Activated naive CD8-positive, alpha-beta T cell (primary cell): ENCODE data around the gene OSBP2.

Experiments used
- H3K27ac Mint-ChIP-seq: one replicate; pipeline ENCODE4 v1.8.0; 2021; ENCODE audit warnings: mixed read lengths
- H3K27me3 Mint-ChIP-seq: one replicate; pipeline ENCODE4 v1.8.0; 2021; ENCODE audit warnings: mixed read lengths
- H3K36me3 Mint-ChIP-seq: one replicate; pipeline ENCODE4 v1.8.0; 2021; ENCODE audit warnings: mixed read lengths
- H3K4me1 Mint-ChIP-seq: one replicate; pipeline ENCODE4 v1.8.0; 2021; ENCODE audit warnings: low read depth, mixed read lengths
- H3K4me3 Mint-ChIP-seq: one replicate; pipeline ENCODE4 v1.8.0; 2021; ENCODE audit warnings: mild to moderate bottlenecking, mixed read lengths
- H3K9me3 Mint-ChIP-seq: one replicate; pipeline ENCODE4 v1.8.0; 2021; ENCODE audit warnings: low read depth, mixed read lengths

Gene OSBP2

DNA sequence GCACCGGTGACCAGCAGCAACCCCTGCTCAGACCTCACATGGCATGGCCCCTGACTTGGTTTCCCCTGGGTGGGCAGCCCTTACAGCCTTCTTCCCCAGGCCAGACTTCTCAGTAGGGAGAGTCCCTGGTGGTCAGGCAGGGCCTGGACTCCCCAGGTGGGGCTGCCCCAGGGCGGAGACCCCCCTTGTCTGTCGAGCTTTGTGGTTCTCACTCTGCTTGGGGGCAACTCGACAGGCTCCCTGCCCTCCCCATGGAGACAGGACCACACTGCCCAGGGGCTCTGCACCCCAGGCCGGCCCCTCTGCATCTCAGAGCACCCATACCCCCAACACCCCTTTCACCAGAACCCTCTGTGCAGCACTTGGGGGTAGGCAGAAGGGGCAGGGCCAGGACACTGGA, 186.2 kb downstream of the OSBP2 start:
- Mint-ChIP-seq H3K27ac (no peak overlapping the region), H3K4me3 (no peak overlapping the region), H3K4me1 (no peaks in the 10 kb centered on the region), H3K9me3 (no peaks in the 10 kb centered on the region), H3K27me3 (no peaks in the 10 kb centered on the region), H3K36me3 (no peaks in the 10 kb centered on the region)

DNA sequence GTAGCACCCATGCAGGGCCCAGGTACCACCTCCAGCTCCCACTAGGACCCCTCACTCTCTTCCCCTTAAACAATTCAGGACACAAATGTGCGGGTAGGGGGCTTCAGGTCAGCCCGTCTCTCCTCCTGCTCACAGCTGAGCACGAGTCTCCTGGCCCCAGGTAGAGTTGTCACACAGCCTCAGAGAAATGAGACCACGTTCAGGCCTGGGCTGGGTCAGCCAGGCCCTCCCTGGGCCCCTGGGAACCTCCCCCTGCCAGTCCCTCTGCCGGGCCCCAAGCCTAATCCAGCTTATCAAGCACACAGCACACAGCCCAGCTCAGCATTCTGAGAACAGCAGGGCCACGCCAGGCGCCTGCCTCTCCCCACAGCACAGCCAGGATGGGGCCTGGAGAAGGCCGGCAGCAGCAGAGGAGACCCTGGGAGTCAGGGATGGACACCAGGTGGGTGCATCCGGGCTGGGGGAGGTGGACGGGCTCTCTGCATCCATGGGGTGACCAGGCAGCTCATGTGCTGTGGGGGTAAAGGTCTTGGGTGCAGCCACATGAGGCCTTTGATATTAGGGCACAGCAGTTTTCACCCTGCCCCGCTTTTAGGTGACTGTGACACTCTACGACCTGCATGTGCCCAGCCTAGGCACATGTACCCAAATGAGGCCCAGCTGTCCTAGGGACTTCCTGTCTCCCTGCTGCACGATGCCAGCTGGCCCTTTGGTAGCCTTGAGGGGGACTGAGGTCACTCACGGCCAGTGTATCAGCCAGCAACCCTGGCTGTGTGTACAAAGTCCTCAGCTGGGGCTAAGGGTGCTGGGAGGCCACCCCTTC, 186.9 kb downstream of the OSBP2 start:
- no peak overlapping the region for H3K27ac Mint-ChIP-seq

DNA sequence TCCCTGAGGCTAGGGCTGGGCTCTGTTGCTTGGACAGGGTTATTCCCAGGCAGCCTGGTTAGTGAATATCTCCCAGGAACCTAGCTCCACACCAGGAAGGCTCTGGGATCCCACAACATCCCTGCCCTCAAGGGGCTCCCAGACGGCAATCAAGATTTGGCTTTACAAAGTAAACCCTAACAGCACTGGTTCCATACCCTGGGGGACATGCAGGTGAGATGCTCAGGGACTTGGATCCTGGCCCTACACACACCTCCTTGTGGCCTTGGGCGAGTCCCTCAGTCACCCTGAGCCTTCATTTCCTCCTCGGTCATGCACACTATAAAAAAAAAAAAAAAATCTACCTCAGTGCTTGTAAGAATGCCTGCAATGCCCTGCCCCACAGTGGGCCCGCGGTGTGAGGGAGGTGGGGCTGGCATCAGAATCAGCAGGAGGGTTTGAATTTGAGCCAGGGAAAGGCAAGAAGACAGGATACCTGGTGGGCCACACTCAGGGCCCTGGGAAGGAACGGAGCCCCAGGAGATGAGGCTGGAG, 187.6 kb downstream of the OSBP2 start:
- Mint-ChIP-seq H3K9me3 (no peaks in the 10 kb centered on the region), H3K4me3 (no peak overlapping the region), H3K4me1 (no peaks in the 10 kb centered on the region), H3K27ac (peak overlapping the region; percentile 66), H3K27me3 (no peaks in the 10 kb centered on the region), H3K36me3 (no peaks in the 10 kb centered on the region)

More for the DNA sequence above, 186.9 kb downstream of the OSBP2 start:
- no peak overlapping the region for H3K4me3 Mint-ChIP-seq
- no peaks in the 10 kb centered on the region for H3K36me3 Mint-ChIP-seq
- no peaks in the 10 kb centered on the region for H3K27me3 Mint-ChIP-seq
- no peaks in the 10 kb centered on the region for H3K9me3 Mint-ChIP-seq
- no peaks in the 10 kb centered on the region for H3K4me1 Mint-ChIP-seq

DNA sequence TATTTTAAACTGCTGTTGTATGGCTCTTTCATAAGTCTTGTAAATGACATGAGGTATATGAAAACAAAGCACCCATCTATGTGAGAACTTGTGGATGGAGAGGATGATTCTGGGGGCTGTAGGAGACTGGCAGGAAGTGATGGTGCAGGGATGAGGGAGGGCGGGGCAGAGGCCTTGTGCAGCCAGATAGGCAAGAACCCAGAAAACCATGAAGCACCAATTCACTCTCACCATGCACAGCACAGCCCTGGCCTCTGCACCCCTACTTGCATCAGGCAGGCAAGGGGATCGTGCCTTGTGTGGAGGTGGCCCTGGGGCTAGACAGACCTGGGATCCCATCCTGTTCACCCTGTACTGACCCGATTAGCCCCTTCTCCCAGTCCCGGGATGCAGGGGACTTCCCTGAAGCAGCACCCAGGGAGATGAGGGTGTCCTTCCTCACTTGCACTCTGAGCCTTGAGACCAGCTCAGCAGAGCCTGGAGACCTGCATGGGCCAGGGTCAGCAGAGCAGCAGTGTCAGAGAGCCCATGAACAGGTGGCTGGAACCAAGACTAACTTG, 188.4 kb downstream of the OSBP2 start:
- H3K27ac Mint-ChIP-seq, result no peak overlapping the region
- H3K36me3 Mint-ChIP-seq, result no peaks in the 10 kb centered on the region
- no peaks in the 10 kb centered on the region for H3K4me1 Mint-ChIP-seq
- H3K4me3 Mint-ChIP-seq, result no peak overlapping the region
- H3K27me3 Mint-ChIP-seq, result no peaks in the 10 kb centered on the region
- H3K9me3 Mint-ChIP-seq, result no peaks in the 10 kb centered on the region

DNA sequence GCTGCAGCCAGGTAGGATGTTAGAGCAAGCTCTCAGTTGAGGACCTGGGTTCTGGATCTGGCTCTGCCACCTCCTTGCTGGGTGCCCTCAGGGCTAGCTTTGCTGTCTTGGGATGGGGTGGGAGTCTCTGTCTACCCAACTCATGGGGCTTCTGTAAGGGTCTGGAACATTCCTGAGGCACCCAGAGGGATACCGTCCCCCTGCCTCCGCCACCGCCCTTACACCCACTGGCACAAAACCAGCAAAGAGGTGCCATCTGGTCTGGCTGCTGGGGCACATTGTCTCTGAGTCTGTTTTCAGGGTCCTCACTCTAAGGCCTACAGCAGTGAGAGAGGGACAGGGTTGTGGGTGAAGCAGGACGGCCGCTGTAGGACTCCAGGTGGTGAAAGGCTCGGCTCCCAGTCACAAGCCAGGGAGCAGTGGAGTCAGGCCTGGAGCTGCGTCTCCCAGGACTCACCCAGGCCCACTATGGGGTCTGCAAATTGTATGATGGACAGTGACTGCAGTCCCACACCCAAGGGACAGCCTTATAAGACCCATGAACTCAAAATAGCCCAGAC, 189.0 kb downstream of the OSBP2 start:
- Mint-ChIP-seq H3K9me3 (no peaks in the 10 kb centered on the region), H3K4me1 (no peaks in the 10 kb centered on the region), H3K27me3 (no peaks in the 10 kb centered on the region), H3K4me3 (no peak overlapping the region), H3K27ac (no peak overlapping the region), H3K36me3 (no peaks in the 10 kb centered on the region)

DNA sequence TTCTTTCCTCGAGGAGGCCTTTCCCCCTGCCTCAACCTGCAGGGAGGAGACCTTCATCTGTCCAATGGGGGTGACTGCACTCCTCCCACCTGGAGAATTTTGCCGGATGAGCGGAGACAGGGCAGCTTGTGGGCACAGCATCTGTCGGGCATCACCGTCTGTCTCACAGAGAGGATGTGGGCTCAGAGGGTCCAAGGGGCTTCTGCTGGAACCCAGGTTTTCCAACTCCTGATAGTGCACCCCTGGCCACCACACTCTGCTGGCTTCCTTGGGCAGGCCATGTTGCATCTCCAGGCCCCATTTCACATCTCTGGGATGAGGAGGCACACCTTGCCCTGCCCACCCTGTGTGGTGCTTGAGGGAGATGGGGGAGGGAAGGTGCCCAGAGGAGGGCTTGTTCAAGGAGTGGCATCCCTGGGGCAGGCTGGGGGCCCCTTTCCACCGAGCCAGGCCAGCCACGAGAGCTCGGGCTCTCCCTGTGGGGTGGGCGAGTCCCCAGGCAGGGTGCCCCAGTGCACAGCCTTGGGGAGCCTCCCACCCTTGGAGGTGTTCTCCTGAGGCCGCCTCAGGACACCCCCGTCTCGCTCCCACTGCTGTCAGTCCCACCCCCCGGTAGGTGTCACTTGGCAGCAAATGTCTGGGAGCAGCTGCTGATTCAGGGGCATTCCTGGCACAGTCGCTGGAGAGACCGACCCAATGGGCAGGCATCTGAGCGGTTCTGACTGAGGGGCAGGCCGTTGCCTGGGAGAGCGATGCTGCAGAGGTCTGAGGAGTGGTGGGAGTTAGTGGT, 189.7 kb downstream of the OSBP2 start:
- H3K9me3 Mint-ChIP-seq, result no peaks in the 10 kb centered on the region
- no peaks in the 10 kb centered on the region for H3K4me1 Mint-ChIP-seq
- no peaks in the 10 kb centered on the region for H3K27me3 Mint-ChIP-seq
- no peaks in the 10 kb centered on the region for H3K36me3 Mint-ChIP-seq
- H3K4me3 Mint-ChIP-seq, result no peak overlapping the region
- no peak overlapping the region for H3K27ac Mint-ChIP-seq

DNA sequence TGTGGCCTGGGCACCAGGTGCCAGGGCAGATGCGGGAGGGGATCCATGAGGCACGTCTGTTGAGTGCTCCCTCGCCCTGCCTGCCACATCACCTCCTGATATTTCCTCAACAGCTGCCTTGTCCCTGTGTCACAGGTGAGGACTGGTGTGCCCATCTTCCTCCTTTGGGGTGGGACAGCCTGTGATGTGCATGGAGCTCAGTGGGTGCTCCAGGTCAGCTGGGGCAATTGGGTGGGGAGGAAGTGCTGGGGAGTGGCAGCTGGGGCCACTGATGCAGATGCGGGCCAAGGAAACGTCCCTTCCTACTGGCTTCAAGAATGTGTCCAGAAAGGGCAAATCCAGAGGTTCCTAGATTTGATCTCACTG, 190.3 kb downstream of the OSBP2 start:
- Mint-ChIP-seq H3K27ac (no peak overlapping the region), H3K36me3 (no peaks in the 10 kb centered on the region), H3K9me3 (no peaks in the 10 kb centered on the region)

DNA sequence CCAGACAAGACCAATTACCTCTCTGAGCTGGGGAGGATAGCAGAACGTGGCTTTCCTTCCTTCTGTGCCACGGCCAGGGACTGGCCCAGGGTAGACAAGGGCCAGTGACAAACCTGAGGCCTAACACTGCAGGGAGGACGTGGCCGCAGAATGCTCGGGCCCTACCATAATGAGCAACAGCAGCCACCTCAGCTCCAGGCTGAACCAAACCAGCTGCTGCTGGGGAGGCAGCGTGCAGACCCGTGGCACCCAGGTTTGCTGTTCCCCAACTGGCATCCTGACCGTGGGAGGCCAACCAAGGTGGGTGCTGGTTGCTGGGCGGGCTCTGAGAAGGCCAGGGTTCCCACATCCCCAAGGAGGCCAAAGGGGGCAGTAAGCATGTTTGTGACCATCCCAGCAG, 190.9 kb downstream of the OSBP2 start:
- Mint-ChIP-seq H3K4me1 (peaks cover 1% of the 10 kb centered on the region), H3K4me3 (no peak overlapping the region), H3K27ac (no peak overlapping the region), H3K9me3 (no peaks in the 10 kb centered on the region), H3K27me3 (no peaks in the 10 kb centered on the region), H3K36me3 (no peaks in the 10 kb centered on the region)

More for the DNA sequence above, 190.3 kb downstream of the OSBP2 start:
- Mint-ChIP-seq H3K27me3 (no peaks in the 10 kb centered on the region), H3K4me3 (no peak overlapping the region), H3K4me1 (no peaks in the 10 kb centered on the region)

DNA sequence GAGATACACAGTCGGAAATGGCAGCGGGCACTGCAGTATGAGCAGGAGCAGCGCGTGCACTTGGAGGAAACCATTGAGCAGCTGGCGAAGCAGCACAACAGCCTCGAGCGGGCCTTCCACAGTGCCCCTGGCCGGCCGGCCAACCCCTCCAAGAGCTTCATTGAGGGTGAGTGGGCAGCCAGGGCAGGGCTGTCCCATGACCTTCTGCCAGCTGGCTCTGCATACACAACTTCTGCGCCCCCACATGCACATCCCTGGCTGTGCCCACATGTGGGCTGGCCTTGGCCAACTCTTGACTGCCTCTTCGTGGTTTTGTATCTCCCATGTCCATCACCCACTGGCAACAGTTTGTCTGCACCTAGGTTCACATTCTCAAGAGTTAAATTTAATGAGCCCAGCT, 192.8 kb downstream of the OSBP2 start:
- peaks cover 9% of the 10 kb centered on the region for H3K4me1 Mint-ChIP-seq
- H3K27ac Mint-ChIP-seq, result no peak overlapping the region
- no peaks in the 10 kb centered on the region for H3K27me3 Mint-ChIP-seq
- H3K36me3 Mint-ChIP-seq, result no peaks in the 10 kb centered on the region
- H3K4me3 Mint-ChIP-seq, result no peak overlapping the region
- no peaks in the 10 kb centered on the region for H3K9me3 Mint-ChIP-seq

DNA sequence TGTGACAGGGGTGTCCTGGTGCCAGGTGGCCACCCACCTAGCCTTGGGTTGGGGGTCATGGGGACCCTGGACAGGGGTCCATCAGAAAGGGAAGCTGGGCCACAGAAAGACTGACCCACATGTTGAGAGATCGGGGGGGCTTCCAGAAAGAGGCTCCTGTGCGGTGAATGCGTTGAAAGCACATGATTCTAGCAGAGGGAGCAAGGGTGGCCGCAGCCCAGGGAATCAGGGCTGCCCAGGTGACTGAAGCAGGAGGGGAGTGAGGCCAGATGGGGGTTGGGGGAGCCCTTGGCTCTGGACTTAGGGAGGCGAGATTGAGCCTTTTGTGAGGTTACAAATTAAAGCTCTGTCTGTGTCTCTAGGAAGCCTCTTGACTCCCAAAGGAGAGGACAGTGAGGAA, 193.2 kb downstream of the OSBP2 start:
- no peak overlapping the region for H3K4me3 Mint-ChIP-seq
- H3K9me3 Mint-ChIP-seq, result no peaks in the 10 kb centered on the region
- H3K36me3 Mint-ChIP-seq, result no peaks in the 10 kb centered on the region
- H3K4me1 Mint-ChIP-seq, result peaks cover 9% of the 10 kb centered on the region
- no peak overlapping the region for H3K27ac Mint-ChIP-seq
- no peaks in the 10 kb centered on the region for H3K27me3 Mint-ChIP-seq

DNA sequence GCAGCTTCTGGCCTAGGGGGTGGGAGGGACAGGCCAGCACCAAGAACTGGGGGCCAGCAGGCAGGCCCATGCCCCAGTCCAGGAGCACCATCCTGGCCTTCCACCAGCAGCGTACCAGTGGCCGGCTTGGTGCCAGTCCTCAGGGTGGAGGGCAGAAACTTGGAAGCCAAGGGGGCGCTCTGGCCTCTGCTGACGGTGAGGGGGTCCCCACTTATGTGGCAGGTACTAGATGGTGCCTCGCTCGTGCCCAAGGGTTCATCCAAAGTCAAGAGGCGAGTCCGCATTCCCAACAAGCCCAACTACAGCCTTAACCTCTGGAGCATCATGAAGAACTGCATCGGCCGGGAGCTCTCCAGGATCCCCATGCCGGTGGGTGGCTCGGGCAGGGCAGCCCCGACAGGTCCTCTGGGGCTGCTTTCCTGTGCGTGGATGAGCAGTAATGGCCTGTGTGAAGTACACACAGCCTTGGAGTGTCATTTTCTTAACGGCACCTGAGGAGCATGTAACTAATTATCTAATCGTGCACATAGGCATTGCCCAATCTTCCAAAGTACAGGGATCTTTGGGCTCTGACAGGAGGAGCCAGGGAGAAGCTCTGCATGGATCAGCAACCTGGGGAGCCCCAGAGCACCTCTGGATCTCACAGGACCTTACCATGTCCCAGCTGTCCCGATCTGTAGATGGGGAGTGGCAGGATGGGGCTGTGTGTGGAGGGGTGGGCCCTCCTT, 194.8 kb downstream of the OSBP2 start:
- no peak overlapping the region for H3K27ac Mint-ChIP-seq
- H3K9me3 Mint-ChIP-seq, result no peaks in the 10 kb centered on the region
- H3K36me3 Mint-ChIP-seq, result peaks cover 2% of the 10 kb centered on the region
- no peak overlapping the region for H3K4me3 Mint-ChIP-seq
- H3K27me3 Mint-ChIP-seq, result no peaks in the 10 kb centered on the region
- H3K4me1 Mint-ChIP-seq, result peaks cover 22% of the 10 kb centered on the region

DNA sequence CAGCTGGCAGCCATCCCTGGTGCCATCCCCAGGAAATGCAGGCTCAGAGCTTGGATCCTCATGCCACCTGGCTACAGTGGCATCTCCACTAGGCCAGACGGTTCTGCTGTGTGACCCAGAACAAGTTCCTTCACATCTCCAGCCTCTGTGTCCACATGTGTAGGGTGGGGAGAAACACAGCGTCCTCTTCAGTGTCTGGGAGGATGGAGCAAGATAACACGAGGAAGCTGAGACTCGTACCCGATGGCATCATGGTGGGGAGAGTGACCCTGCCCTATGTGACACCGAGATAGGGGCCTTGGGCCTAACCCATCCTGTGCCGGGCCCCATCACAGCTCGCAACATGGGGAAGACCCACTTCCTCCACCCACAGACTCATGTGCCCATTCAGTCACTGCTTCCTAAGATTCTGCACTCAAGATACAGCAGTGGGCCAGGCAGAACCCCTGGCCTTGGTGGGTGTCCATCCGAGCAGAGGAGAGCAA, 195.4 kb downstream of the OSBP2 start:
- H3K9me3 Mint-ChIP-seq, result no peaks in the 10 kb centered on the region
- H3K27ac Mint-ChIP-seq, result no peak overlapping the region
- H3K4me3 Mint-ChIP-seq, result no peak overlapping the region
- peaks cover 28% of the 10 kb centered on the region for H3K4me1 Mint-ChIP-seq
- H3K36me3 Mint-ChIP-seq, result peaks cover 2% of the 10 kb centered on the region
- H3K27me3 Mint-ChIP-seq, result no peaks in the 10 kb centered on the region

DNA sequence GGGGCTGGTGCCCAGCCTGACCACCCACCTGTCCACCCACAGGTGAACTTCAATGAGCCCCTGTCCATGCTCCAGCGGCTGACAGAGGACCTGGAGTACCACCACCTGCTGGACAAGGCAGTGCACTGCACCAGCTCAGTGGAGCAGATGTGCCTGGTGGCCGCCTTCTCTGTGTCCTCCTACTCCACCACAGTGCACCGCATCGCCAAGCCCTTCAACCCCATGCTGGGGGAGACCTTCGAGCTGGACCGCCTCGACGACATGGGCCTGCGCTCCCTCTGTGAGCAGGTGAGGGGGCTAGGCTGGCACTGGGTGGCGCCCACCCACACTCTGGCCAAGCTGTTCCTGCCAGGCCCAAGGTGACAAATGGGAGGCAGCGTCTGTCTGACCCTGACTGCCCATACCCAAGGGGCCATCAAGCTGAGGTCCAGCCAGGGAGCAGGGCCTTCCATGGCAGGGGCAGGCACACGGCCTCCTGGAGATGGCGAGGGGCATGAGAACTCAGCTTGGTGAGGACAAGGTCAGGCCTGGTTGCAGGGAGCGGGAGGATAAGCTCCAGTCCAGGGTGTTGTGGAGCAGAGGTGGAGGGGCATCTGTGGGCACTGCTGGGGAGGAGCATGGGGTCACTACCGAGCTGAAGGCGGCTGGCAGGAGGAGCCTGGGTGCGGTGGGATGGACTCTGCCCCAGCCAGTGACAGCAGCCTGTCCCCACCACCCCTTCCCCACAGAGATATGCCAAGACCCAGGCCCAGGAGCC, 196.2 kb downstream of the OSBP2 start:
- peaks cover 31% of the 10 kb centered on the region for H3K4me1 Mint-ChIP-seq
- no peaks in the 10 kb centered on the region for H3K9me3 Mint-ChIP-seq
- no peak overlapping the region for H3K4me3 Mint-ChIP-seq
- peaks cover 2% of the 10 kb centered on the region for H3K36me3 Mint-ChIP-seq
- no peaks in the 10 kb centered on the region for H3K27me3 Mint-ChIP-seq
- H3K27ac Mint-ChIP-seq, result no peak overlapping the region

DNA sequence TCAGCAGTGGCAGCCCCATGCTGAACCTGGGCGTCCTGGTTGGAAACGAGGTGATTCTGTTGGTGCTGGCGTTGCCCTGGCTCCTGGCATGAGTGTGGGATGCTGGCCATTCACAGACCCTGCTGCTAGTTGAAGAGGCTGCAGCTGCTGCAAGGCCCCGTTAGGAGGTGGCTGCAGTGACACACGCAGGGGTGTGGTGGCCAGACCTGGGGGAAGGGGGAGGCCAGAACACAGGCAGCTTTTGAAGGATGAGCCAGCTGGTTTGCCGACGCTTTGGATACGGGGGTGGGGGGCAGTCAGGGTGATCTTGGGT, 196.7 kb downstream of the OSBP2 start:
- no peak overlapping the region for H3K27ac Mint-ChIP-seq
- H3K36me3 Mint-ChIP-seq, result peaks cover 2% of the 10 kb centered on the region
- H3K4me3 Mint-ChIP-seq, result no peak overlapping the region
- peaks cover 31% of the 10 kb centered on the region for H3K4me1 Mint-ChIP-seq
- H3K9me3 Mint-ChIP-seq, result no peaks in the 10 kb centered on the region
- H3K27me3 Mint-ChIP-seq, result no peaks in the 10 kb centered on the region
